Right ventricle myocardium superior (tissue), 1 donor: Measurements from ENCODE around the gene BBOX1. TPM values are rescaled to one million over a fixed set of nuclear protein-coding genes. Genes with fewer than 3 reads are reported as not detected.
"Not testable (repeated sequence)": the region's sequence is repeated elsewhere in the genome, so short reads cannot be mapped to it uniquely, and the experiment has no call there.

Experiments
- ATAC-seq: fragments of 200-7000 bp; cut with Tn5 transposase; one replicate; pipeline ENCODE4 v1.9.1; 2020; ENCODE audit warnings: mild to moderate bottlenecking; ENCODE audit not compliant: poor library complexity
- DNase-seq: peaks from one replicate; pipeline ENCODE4 v3.0.0-alpha.2; 2020
- intact Hi-C: fragments of 100-400 bp; cut with DNase I; formaldehyde crosslinking; loops from one replicate; pipeline ENCODE4 v1.11.2; 2022
- total RNA-seq: library from RNA; stranded (reverse); fragmentation: NEBNext Ultra II Directional; extraction: Animal tissue kit (Norgen Biotek cat#: 25700); gene quantifications from one replicate; pipeline ENCODE4 v1.2.1, GENCODE V29; 2021
- donor health status: DM: no; HTN: yes; CAD: no; lungs with severe emphysema.

The BBOX1 gene
- total RNA-seq, 1 donor from 2014 or later, result not detected

DNA sequence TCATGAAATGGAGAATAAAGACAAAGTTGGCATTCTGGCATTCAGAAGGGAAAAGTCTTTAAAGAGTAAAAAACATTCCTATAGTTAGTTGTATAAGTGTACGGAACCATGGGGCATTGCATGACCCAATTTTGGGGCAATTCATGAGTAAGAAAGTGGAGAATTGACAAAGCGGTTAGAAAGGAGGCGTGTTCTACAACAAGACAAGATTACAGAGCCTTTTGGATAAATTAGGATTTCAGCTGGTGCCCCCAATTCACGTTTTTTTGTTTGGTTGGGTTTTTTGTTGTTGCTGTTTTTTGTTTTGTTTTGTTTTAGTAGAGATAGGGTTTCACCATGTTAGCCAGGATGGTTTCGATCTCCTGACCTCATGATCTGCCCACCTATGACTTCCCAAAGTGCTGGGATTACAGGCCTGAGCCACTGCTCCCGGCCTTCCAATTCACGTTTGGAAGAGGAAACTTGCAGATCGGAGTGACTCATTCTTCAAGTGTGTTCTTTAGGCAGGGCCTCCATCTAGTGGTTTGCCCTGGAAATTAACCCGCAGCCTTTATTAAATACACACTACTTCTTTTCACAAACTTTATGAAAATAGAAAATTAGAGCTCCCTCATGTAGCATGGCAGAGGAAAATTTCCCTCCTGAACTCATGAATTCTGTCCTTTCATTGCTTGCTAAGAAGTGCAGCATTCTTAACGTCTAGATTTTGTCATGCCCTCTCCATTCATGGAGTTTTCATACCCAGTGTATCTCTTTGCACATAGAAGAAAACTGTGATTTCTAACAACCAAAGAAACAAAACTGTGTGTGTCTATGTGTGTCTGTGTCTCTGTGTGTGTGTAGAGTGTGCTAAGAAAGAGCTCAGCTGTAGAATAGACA is 118.1 kb downstream of the BBOX1 start:
- intact Hi-C loops, result loop anchor here (2.0 to 10.0 kb wide), 2 partner anchors 404 to 864 kb away; no protein-coding TSS in a partner anchor
- DNase-seq, result no peak
- peak; percentile 91 for ATAC-seq

DNA sequence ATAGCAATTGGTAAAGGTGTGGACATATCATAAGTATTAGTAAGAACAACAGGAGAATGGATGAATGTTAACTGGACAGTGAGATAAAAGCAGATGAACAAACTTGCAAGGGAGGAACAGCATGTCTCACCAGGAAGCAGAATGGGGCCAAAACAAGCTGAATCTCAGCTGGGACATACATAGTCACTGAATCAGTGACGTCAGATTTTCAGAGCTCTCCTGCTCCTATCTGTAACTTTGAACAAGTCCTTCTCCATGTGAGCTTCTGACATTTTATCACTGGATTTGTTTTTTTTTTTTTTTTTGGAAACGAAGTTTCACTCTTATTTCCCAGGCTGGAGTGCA is 118.7 kb downstream of the BBOX1 start:
- ATAC-seq (peak; percentile 22), DNase-seq (no peak)
- intact Hi-C loops, result loop anchor here (2.0 to 10.0 kb wide), 2 partner anchors 405 to 865 kb away; no protein-coding TSS in a partner anchor

DNA sequence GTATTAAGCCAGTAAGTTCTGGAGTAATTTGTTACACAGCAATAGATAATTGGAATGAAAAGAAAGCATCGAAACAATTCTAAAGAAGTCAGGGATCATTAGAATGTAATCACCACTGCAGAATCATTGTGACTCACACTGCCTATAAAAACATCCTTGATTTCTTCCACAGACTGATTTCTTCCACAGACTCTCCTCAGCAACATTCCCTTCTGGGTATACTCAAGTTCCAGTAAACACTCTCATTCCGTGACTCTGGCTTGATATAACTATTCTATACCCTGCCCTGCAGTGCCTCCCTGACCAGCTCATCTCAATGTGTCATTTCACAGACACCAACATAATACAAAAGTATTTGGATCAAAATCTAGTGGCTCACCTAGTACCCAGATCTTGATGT is 120.5 kb downstream of the BBOX1 start:
- ATAC-seq, result no peak
- intact Hi-C loops, result no loop called here

GRCh38 chr11:27162237-27162636 is 121.6 kb downstream of the BBOX1 start:
- intact Hi-C loops, result no loop called here
- DNase-seq (no peak), ATAC-seq (no peak)

More for the DNA sequence above, 120.5 kb downstream of the BBOX1 start:
- no peak for DNase-seq

GRCh38 chr11:27166130-27166529 is 125.5 kb downstream of the BBOX1 start:
- intact Hi-C loops, result no loop called here
- ATAC-seq (no peak), DNase-seq (no peak)

DNA sequence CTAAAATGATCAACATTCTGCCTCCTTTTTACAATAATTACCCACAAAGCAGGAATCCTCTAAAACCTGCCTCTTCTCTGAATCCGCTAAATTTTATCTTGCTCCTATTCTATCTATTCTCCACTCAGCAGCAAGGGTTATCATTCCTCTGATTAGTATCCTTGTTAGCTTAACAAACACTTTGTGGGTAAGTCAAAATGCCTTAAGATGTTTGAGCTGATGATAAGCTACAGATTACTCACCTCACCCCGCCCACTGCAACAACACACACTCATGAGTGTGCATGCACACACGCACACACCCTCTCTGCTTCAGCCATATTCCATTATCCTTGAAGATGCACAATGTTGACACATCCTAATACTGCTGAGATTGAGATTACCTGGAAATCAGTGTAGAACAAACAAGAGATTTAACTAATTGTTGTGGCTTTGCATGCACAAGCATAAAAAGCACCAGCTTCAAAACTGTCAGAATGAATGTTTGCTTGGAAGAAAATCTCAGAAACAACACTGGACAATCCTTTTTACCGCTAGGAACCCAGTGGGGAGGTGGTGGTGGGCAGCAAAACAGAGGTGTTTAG is 130.9 kb downstream of the BBOX1 start:
- intact Hi-C loops, result no loop called here

GRCh38 chr11:27173545-27173944 is 132.9 kb downstream of the BBOX1 start:
- DNase-seq, result no peak
- intact Hi-C loops, result no loop called here
- no peak for ATAC-seq

More for the DNA sequence above, 130.9 kb downstream of the BBOX1 start:
- DNase-seq (no peak), ATAC-seq (no peak)

- intact Hi-C loops, result no loop called here
- ATAC-seq (no peak), DNase-seq (no peak)
These were observed 133.4 kb downstream of the BBOX1 start for GRCh38 chr11:27174021-27174420.

GRCh38 chr11:27174672-27175210 is 134.1 kb downstream of the BBOX1 start:
- ATAC-seq, result no peak
- intact Hi-C loops, result no loop called here
- DNase-seq, result no peak

- intact Hi-C loops, DNase-seq, ATAC-seq: not testable (repeated sequence)
These were observed 134.9 kb downstream of the BBOX1 start for GRCh38 chr11:27175562-27175961.

Other genes starting within 250 kb of the BBOX1 start
- 8.6 TPM for gene FIBIN, start 46.7 kb upstream of the BBOX1 start, total RNA-seq